NT2/D1 (cell line): ENCODE results near the gene TENT4B.

Experiments used
- DNase-seq: peaks from one replicate; pipeline ENCODE4 v3.0.0-alpha.2; 2011; ENCODE audit warnings: low read depth, low spot score
- H3K27me3 ChIP-seq: 2 replicates; pipeline ENCODE4 v1.6.0; 2011; ENCODE audit warnings: mild to moderate bottlenecking; ENCODE audit not compliant: insufficient read length, insufficient read depth
- H3K36me3 ChIP-seq: 2 replicates; pipeline ENCODE4 v1.6.1; 2011; ENCODE audit warnings: mild to moderate bottlenecking, low read length, mixed read lengths; ENCODE audit not compliant: insufficient read depth, insufficient read length
- H3K4me1 ChIP-seq: 2 replicates; pipeline ENCODE4 v1.5.1; 2011; ENCODE audit not compliant: insufficient read depth, insufficient read length
- H3K4me3 ChIP-seq: 2 replicates; pipeline ENCODE4 v1.5.1; 2011; ENCODE audit warnings: low read depth; ENCODE audit not compliant: insufficient read length
- H3K9ac ChIP-seq: 2 replicates; pipeline ENCODE4 v1.6.0; 2011; ENCODE audit warnings: low read depth; ENCODE audit not compliant: insufficient read length
- H3K9me3 ChIP-seq: 2 replicates; pipeline ENCODE4 v1.5.1; 2011; ENCODE audit warnings: mild to moderate bottlenecking, low read length; ENCODE audit not compliant: insufficient read depth
- SUZ12 ChIP-seq: IDR thresholded peaks from 2 replicates; pipeline ENCODE4 v1.6.1; 2011; ENCODE audit not compliant: insufficient read length, insufficient read depth; ENCODE audit errors: extremely low read depth
- YY1 ChIP-seq: IDR thresholded peaks from 2 replicates; pipeline ENCODE4 v1.6.1; 2011; ENCODE audit not compliant: insufficient read length, insufficient read depth
- ZNF274 ChIP-seq: IDR thresholded peaks from 2 replicates; pipeline ENCODE4 v1.6.1; 2011; ENCODE audit warnings: mild to moderate bottlenecking, low read depth, low read length

TENT4B gene

GRCh38 chr16:50278251-50278650 is 125.1 kb downstream of the TENT4B start:
- H3K9ac ChIP-seq: no peak overlapping the region

GRCh38 chr16:50279504-50279865 is 126.4 kb downstream of the TENT4B start:
- TF ChIP-seq ZNF274 (no peak), SUZ12 (no peak), YY1 (no peak)
- no peaks in the 10 kb centered on the region for H3K36me3 ChIP-seq

More at GRCh38 chr16:50278251-50278650, 125.1 kb downstream of the TENT4B start:
- H3K4me3 ChIP-seq: no peak overlapping the region
- H3K9me3 ChIP-seq: no peaks in the 10 kb centered on the region
- no peaks in the 10 kb centered on the region for H3K27me3 ChIP-seq
- no peak for TF ChIP-seq YY1
- TF ChIP-seq ZNF274: no peak
- no peak for TF ChIP-seq SUZ12
- peaks cover 20% of the 10 kb centered on the region for H3K4me1 ChIP-seq
- no peak for DNase-seq
- peaks cover 2% of the 10 kb centered on the region for H3K36me3 ChIP-seq

GRCh38 chr16:50280932-50281331 is 127.8 kb downstream of the TENT4B start:
- TF ChIP-seq ZNF274 (no peak), SUZ12 (no peak), YY1 (no peak)
- H3K36me3 ChIP-seq: no peaks in the 10 kb centered on the region
- H3K9ac ChIP-seq: no peak overlapping the region
- peaks cover 11% of the 10 kb centered on the region for H3K4me1 ChIP-seq
- no peak for DNase-seq
- H3K4me3 ChIP-seq: no peak overlapping the region
- peaks cover under 1% of the 10 kb centered on the region; the same call in 1 of the 2 replicates for H3K9me3 ChIP-seq
- no peaks in the 10 kb centered on the region for H3K27me3 ChIP-seq

More at GRCh38 chr16:50279504-50279865, 126.4 kb downstream of the TENT4B start:
- no peak overlapping the region for H3K4me3 ChIP-seq
- no peak overlapping the region for H3K9ac ChIP-seq
- DNase-seq: peak; percentile 27
- no peaks in the 10 kb centered on the region for H3K9me3 ChIP-seq
- no peaks in the 10 kb centered on the region for H3K27me3 ChIP-seq
- peaks cover 11% of the 10 kb centered on the region for H3K4me1 ChIP-seq
